Neural progenitor cell (in vitro differentiated cells): ENCODE measurements around the gene CMTM8. TPM values are rescaled to one million over a fixed set of nuclear protein-coding genes. Genes with fewer than 3 reads are reported as not detected.

ENCODE experiments used
- DNase-seq: peaks from one replicate; pipeline ENCODE4 v3.0.0-alpha.2; 2016; ENCODE audit warnings: low spot score
- H2AFZ ChIP-seq: fragments of 200-600 bp; sonication (generic); replicated peaks from 2 replicates; pipeline ENCODE4 v1.6.1; 2016; ENCODE audit warnings: antibody characterized with exemption
- H3F3A ChIP-seq: fragments of 200-600 bp; sonication (generic); 2 replicates; pipeline ENCODE4 v1.6.1; 2016; ENCODE audit warnings: antibody characterized with exemption, low read depth
- H3K27ac ChIP-seq: fragments of 200-600 bp; sonication (generic); 2 replicates; pipeline ENCODE4 v1.5.1; 2016; ENCODE audit warnings: mild to moderate bottlenecking
- H3K27me3 ChIP-seq: fragments of 200-600 bp; sonication (generic); 2 replicates; pipeline ENCODE4 v1.6.1; 2016; ENCODE audit warnings: mild to moderate bottlenecking, moderate library complexity
- H3K36me3 ChIP-seq: fragments of 200-600 bp; sonication (generic); 2 replicates; pipeline ENCODE4 v1.5.1; 2016
- H3K4me1 ChIP-seq: fragments of 200-600 bp; sonication (generic); 2 replicates; pipeline ENCODE4 v1.6.1; 2016; ENCODE audit warnings: mixed run types
- H3K4me2 ChIP-seq: fragments of 200-600 bp; sonication (generic); 2 replicates; pipeline ENCODE4 v1.6.1; 2016
- H3K4me3 ChIP-seq: fragments of 200-600 bp; sonication (generic); 2 replicates; pipeline ENCODE4 v1.5.1; 2016
- H3K79me2 ChIP-seq: fragments of 200-600 bp; sonication (generic); 2 replicates; pipeline ENCODE4 v1.6.1; 2016; ENCODE audit warnings: low read depth
- H3K9ac ChIP-seq: fragments of 200-600 bp; sonication (generic); 2 replicates; pipeline ENCODE4 v1.6.1; 2016
- H3K9me3 ChIP-seq: fragments of 200-600 bp; sonication (generic); 2 replicates; pipeline ENCODE4 v1.5.1; 2016; ENCODE audit warnings: low read depth
- H4K20me1 ChIP-seq: fragments of 200-600 bp; sonication (generic); 2 replicates; pipeline ENCODE4 v1.6.1; 2016; ENCODE audit warnings: low read depth
- H3K27ac Mint-ChIP-seq: 3 replicates; pipeline ENCODE4 v1.8.0; 2021; ENCODE audit warnings: mixed read lengths
- H3K27me3 Mint-ChIP-seq: 2 replicates; pipeline ENCODE4 v1.8.0; 2022; ENCODE audit warnings: low read depth, mild to moderate bottlenecking, inconsistent platforms, moderate library complexity, mixed read lengths; ENCODE audit not compliant: insufficient read depth
- H3K36me3 Mint-ChIP-seq: 3 replicates; pipeline ENCODE4 v1.8.0; 2021; ENCODE audit warnings: mixed read lengths
- H3K4me1 Mint-ChIP-seq: 3 replicates; pipeline ENCODE4 v1.8.0; 2021; ENCODE audit warnings: mixed read lengths
- H3K4me3 Mint-ChIP-seq: 3 replicates; pipeline ENCODE4 v1.8.0; 2021; ENCODE audit warnings: mild to moderate bottlenecking, moderate library complexity, mixed read lengths
- H3K9me3 Mint-ChIP-seq: 3 replicates; pipeline ENCODE4 v1.8.0; 2020; ENCODE audit warnings: mixed read lengths
- CTCF ChIP-seq: fragments of 200-600 bp; sonication (generic); IDR thresholded peaks from 2 replicates; pipeline ENCODE4 v1.5.1; 2017; ENCODE audit warnings: antibody characterized with exemption, mild to moderate bottlenecking
- EZH2 ChIP-seq: fragments of 200-600 bp; sonication (generic); IDR thresholded peaks from 2 replicates; pipeline ENCODE4 v1.6.1; 2017; ENCODE audit warnings: antibody characterized with exemption, mild to moderate bottlenecking, moderate library complexity
- EZH2phosphoT487 ChIP-seq: fragments of 200-600 bp; sonication (generic); IDR thresholded peaks from 2 replicates; pipeline ENCODE4 v1.6.1; 2017; ENCODE audit warnings: antibody characterized with exemption
- total RNA-seq: library from RNA; depleted of rRNA; stranded (reverse); fragments of >200 nt; gene quantifications from 2 replicates; pipeline ENCODE4 v1.2.3, GENCODE V29; 2015; ENCODE audit warnings: low replicate concordance

CMTM8 gene
- total RNA-seq, 1 donor from 2014 or later: 2.1 TPM

- Histone ChIP-seq H3K9me3 (no peaks in the 10 kb centered on the region), H4K20me1 (no peaks in the 10 kb centered on the region), H3K36me3 (no peaks in the 10 kb centered on the region), H3K27me3 (no peaks in the 10 kb centered on the region), H3K27ac (no peak overlapping the region), H3K4me2 (no peak overlapping the region), H2AFZ (no peak overlapping the region), H3K9ac (no peak overlapping the region), H3F3A (no peaks in the 10 kb centered on the region), H3K4me1 (no peaks in the 10 kb centered on the region), H3K4me3 (no peak overlapping the region), H3K79me2 (no peaks in the 10 kb centered on the region)
- DNase-seq: no peak
- TF ChIP-seq CTCF (no peak), EZH2phosphoT487 (no peak), EZH2 (no peak)
- no peak overlapping the region for H3K4me3 Mint-ChIP-seq
- H3K4me1 Mint-ChIP-seq: no peaks in the 10 kb centered on the region
- peaks cover 8% of the 10 kb centered on the region for H3K9me3 Mint-ChIP-seq
- no peak overlapping the region for H3K27ac Mint-ChIP-seq
- no peaks in the 10 kb centered on the region for H3K36me3 Mint-ChIP-seq
- H3K27me3 Mint-ChIP-seq: no peaks in the 10 kb centered on the region
These were observed 23.7 kb downstream of the CMTM8 start for GRCh38 chr3:32262201-32262600.

- Mint-ChIP-seq H3K9me3 (no peaks in the 10 kb centered on the region), H3K36me3 (no peaks in the 10 kb centered on the region), H3K27me3 (no peaks in the 10 kb centered on the region), H3K4me3 (no peak overlapping the region), H3K27ac (no peak overlapping the region), H3K4me1 (no peaks in the 10 kb centered on the region)
- no peaks in the 10 kb centered on the region for H3K9me3 ChIP-seq
- H3K36me3 ChIP-seq: no peaks in the 10 kb centered on the region
- no peak for DNase-seq
- no peak overlapping the region for H3K9ac ChIP-seq
- no peaks in the 10 kb centered on the region for H3K4me1 ChIP-seq
- no peak overlapping the region for H2AFZ ChIP-seq
- H3K79me2 ChIP-seq: no peaks in the 10 kb centered on the region
- no peak overlapping the region for H3K4me3 ChIP-seq
- H3K27me3 ChIP-seq: no peaks in the 10 kb centered on the region
- H3K4me2 ChIP-seq: no peak overlapping the region
- no peaks in the 10 kb centered on the region for H4K20me1 ChIP-seq
- H3F3A ChIP-seq: no peaks in the 10 kb centered on the region
- no peak for TF ChIP-seq EZH2phosphoT487
- no peak for TF ChIP-seq CTCF
- no peak for TF ChIP-seq EZH2
- H3K27ac ChIP-seq: no peak overlapping the region
These were observed 35.8 kb downstream of the CMTM8 start for GRCh38 chr3:32274306-32274705.

GRCh38 chr3:32275506-32275905, 37.0 kb downstream of the CMTM8 start:
- H3K36me3 Mint-ChIP-seq: no peaks in the 10 kb centered on the region
- no peaks in the 10 kb centered on the region for H3K9me3 Mint-ChIP-seq
- Histone ChIP-seq H3K4me1 (no peaks in the 10 kb centered on the region), H2AFZ (no peak overlapping the region), H3K27me3 (no peaks in the 10 kb centered on the region), H3F3A (no peaks in the 10 kb centered on the region), H3K9me3 (no peaks in the 10 kb centered on the region), H4K20me1 (no peaks in the 10 kb centered on the region), H3K27ac (no peak overlapping the region), H3K9ac (no peak overlapping the region), H3K79me2 (no peaks in the 10 kb centered on the region), H3K4me3 (no peak overlapping the region), H3K4me2 (no peak overlapping the region), H3K36me3 (no peaks in the 10 kb centered on the region)
- H3K4me3 Mint-ChIP-seq: no peak overlapping the region
- no peaks in the 10 kb centered on the region for H3K27me3 Mint-ChIP-seq
- TF ChIP-seq CTCF: no peak
- TF ChIP-seq EZH2phosphoT487: no peak
- no peak for TF ChIP-seq EZH2
- no peaks in the 10 kb centered on the region for H3K4me1 Mint-ChIP-seq
- no peak for DNase-seq
- no peak overlapping the region for H3K27ac Mint-ChIP-seq
